CD4-positive, alpha-beta T cell treated with Interleukin-4 for 1 hour (primary cell): ENCODE measurements around the gene HASPIN.
"Not testable (repeated sequence)": the region's sequence is repeated elsewhere in the genome, so short reads cannot be mapped to it uniquely, and the experiment has no call there.

Source experiments
- DNase-seq, 2 donors: peaks; one replicate each; pipeline ENCODE4 v3.0.0-alpha.2; 2020 to 2022

The HASPIN gene

GRCh38 chr17:3697103-3697476 is 26.6 kb upstream of the HASPIN start:
- DNase-seq = no peak

GRCh38 chr17:3698139-3698538 is 25.6 kb upstream of the HASPIN start:
- no peak for DNase-seq

- no peak for DNase-seq
Observed at GRCh38 chr17:3699951-3700350, 23.8 kb upstream of the HASPIN start.

GRCh38 chr17:3702041-3702539 is 21.6 kb upstream of the HASPIN start:
- DNase-seq = not testable (repeated sequence)

- DNase-seq = no peak
Observed at GRCh38 chr17:3704931-3705717, 18.6 kb upstream of the HASPIN start.

- not testable (repeated sequence) for DNase-seq
Observed at GRCh38 chr17:3705718-3705984, 18.1 kb upstream of the HASPIN start.

- DNase-seq = no peak
Observed at GRCh38 chr17:3708366-3708765, 15.3 kb upstream of the HASPIN start.

- DNase-seq = peak; percentile 84 to 91
Observed at GRCh38 chr17:3710951-3711383, 12.7 kb upstream of the HASPIN start.

GRCh38 chr17:3712811-3713463 is 10.8 kb upstream of the HASPIN start:
- peak in 1 of 2 donors; percentile 15 for DNase-seq

- DNase-seq = no peak
Observed at GRCh38 chr17:3715296-3715695, 8.4 kb upstream of the HASPIN start.

GRCh38 chr17:3718201-3718600 is 5.5 kb upstream of the HASPIN start:
- no peak for DNase-seq

- no peak for DNase-seq
Observed at GRCh38 chr17:3719265-3719664, 4.4 kb upstream of the HASPIN start.

- DNase-seq = no peak
Observed at GRCh38 chr17:3722716-3723115, 987 bp upstream of the HASPIN start.

GRCh38 chr17:3723188-3723555 is 531 bp upstream of the HASPIN start:
- no peak for DNase-seq

GRCh38 chr17:3724378-3725077 is 825 bp downstream of the HASPIN start:
- no peak for DNase-seq

GRCh38 chr17:3727041-3727440 is 3.3 kb downstream of the HASPIN start:
- no peak for DNase-seq

GRCh38 chr17:3728099-3728498 is 4.4 kb downstream of the HASPIN start:
- not testable (repeated sequence) for DNase-seq

GRCh38 chr17:3729881-3730280 is 6.2 kb downstream of the HASPIN start:
- DNase-seq = no peak

GRCh38 chr17:3730881-3731429 is 7.3 kb downstream of the HASPIN start:
- DNase-seq = no peak

GRCh38 chr17:3732210-3732621 is 8.5 kb downstream of the HASPIN start:
- no peak for DNase-seq

GRCh38 chr17:3734911-3735276 is 11.2 kb downstream of the HASPIN start:
- DNase-seq = not testable (repeated sequence)

- no peak for DNase-seq
Observed at GRCh38 chr17:3735515-3735914, 11.8 kb downstream of the HASPIN start.

GRCh38 chr17:3738562-3739295 is 15.0 kb downstream of the HASPIN start:
- peak; percentile 57 to 58 for DNase-seq
